Measurements from ENCODE around the gene A4GALT. TPM values are rescaled to one million over a fixed set of nuclear protein-coding genes. Genes with fewer than 3 reads are reported as not detected.

A4GALT gene
- total and polyA plus RNA-seq, 2 donors (not counting 3 experiments of a cell fraction or from before 2014, with no cell fraction given): 5.4 to 20.7 TPM

DNA sequence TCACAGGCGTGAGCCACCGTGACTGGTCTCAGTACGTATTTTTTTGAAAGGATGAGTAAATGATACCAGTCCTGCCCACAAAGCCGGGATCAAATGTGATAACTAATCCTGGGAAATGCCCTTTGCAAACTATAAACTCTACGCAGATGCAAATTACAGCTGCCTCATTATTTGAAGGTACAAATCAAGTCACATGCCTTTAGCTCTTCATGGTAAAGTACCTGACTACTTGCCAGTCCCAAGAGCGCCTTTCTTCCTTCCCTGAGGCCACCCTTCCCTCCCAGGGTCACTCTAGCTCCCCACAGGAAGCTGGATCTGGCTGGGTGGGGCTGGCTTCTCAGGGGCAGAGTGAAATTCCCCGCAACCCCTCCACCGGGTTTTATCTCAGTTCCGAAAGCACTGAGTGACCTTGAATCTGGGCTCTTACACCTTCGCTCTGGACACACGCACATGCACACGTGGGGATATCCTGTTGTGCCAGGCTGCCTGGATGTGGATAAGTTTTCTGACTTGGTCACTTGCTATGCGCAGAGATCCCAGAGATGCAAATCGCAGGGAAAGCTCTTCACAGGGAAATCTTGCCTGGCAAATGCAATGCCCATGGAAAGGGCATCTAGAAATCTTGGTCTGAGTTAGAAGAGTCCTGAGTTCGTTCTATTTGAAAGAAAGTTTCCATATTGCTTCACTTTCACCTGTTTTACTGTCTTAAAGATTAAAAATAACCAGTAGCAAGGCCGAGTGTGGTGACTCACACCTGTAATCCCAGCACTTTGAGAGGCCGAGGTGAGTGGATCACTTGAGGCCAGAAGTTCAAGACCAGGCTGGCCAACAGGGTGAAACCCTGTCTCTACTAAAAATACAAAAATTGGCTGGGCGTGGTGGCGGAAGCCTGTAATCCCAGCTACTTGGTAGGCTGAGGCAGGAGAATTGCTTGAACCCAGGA is 8.5 kb downstream of the A4GALT start:
- ChIA-PET CTCF (interaction anchor here (1.2 kb wide), 1 partner anchor 29 kb away, joined by 3 read pairs; no protein-coding TSS in a partner anchor), POLR2A (no interaction called here)
- dilution Hi-C loops (cut with MboI; ENCODE audit: extremely low pct_ligation_motif_present, low sequenced_read_pairs) (no loop called here), intact Hi-C loops (cut with micrococcal nuclease) (no loop called here)
- TF ChIP-seq EZH2 (IDR thresholded peaks at IDR 0.05; ENCODE audit: borderline replicate concordance, low read depth, low read length, severe bottlenecking): no peak
- TF ChIP-seq, protein P1, sequence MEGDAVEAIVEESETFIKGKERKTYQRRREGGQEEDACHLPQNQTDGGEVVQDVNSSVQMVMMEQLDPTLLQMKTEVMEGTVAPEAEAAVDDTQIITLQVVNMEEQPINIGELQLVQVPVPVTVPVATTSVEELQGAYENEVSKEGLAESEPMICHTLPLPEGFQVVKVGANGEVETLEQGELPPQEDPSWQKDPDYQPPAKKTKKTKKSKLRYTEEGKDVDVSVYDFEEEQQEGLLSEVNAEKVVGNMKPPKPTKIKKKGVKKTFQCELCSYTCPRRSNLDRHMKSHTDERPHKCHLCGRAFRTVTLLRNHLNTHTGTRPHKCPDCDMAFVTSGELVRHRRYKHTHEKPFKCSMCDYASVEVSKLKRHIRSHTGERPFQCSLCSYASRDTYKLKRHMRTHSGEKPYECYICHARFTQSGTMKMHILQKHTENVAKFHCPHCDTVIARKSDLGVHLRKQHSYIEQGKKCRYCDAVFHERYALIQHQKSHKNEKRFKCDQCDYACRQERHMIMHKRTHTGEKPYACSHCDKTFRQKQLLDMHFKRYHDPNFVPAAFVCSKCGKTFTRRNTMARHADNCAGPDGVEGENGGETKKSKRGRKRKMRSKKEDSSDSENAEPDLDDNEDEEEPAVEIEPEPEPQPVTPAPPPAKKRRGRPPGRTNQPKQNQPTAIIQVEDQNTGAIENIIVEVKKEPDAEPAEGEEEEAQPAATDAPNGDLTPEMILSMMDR (IDR thresholded peaks at IDR 0.05; ENCODE audit: extremely low read depth in 1 of 2, insufficient read depth in 1 of 2, low read depth in 1 of 2, low read length in 2 of 2): no peak
- no peak for TF ChIP-seq POLR2A (IDR thresholded peaks at IDR 0.05; ENCODE audit: low read depth, low read length)
- no peak for TF ChIP-seq FOS (IDR thresholded peaks at IDR 0.05; ENCODE audit: borderline replicate concordance, insufficient read depth, low read length)
- TF ChIP-seq POLR2AphosphoS5 (IDR thresholded peaks at IDR 0.05; ENCODE audit: insufficient read depth, low read depth, low read length): no peak
- no peak for TF ChIP-seq JUN (IDR thresholded peaks at IDR 0.05; ENCODE audit: borderline replicate concordance, insufficient read depth, insufficient read length, low read depth)
- TF ChIP-seq, protein P2, sequence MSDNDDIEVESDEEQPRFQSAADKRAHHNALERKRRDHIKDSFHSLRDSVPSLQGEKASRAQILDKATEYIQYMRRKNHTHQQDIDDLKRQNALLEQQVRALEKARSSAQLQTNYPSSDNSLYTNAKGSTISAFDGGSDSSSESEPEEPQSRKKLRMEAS (IDR thresholded peaks at IDR 0.05; ENCODE audit: insufficient read depth, insufficient read length): no peak
- TF ChIP-seq GATA2 (IDR thresholded peaks at IDR 0.05; ENCODE audit: insufficient read depth, insufficient read length, low read depth, low read length): no peak
- no peak for TF ChIP-seq MYC (IDR thresholded peaks at IDR 0.05; ENCODE audit: low read depth, low read length)
- no TSS peak for BruUV-seq (replicated peaks)
- FAIRE-seq (no peak), DNase-seq (ENCODE audit: low read depth, low spot score) (no peak)
- Histone ChIP-seq H3K9me3 (replicated peaks; ENCODE audit: control insufficient read depth, insufficient read depth, low read length) (no peaks in the 10 kb centered on the region), H3K4me2 (ENCODE audit: insufficient read depth, low read length) (no peak overlapping the region), H3K79me2 (ENCODE audit: control insufficient read depth, insufficient read depth, low read length) (no peaks in the 10 kb centered on the region), H3K4me3 (replicated peaks in 1 of 3; ENCODE audit: insufficient read depth in 1 of 3, low read depth in 1 of 3, low read length in 3 of 3) (no peak overlapping the region), H3K27me3 (ENCODE audit: control insufficient read depth in 2 of 2, insufficient read depth in 2 of 2, low read length in 2 of 2) (no peaks in the 10 kb centered on the region), H2AFZ (ENCODE audit: low read depth, low read length) (no peak overlapping the region), H4K20me1 (replicated peaks; ENCODE audit: control insufficient read depth, extremely low read depth, insufficient read depth, low read length) (no peaks in the 10 kb centered on the region), H3K9me1 (replicated peaks; ENCODE audit: control insufficient read depth, extremely low read depth, insufficient read depth, low read length) (no peaks in the 10 kb centered on the region), H3K27ac (ENCODE audit: insufficient read depth, low read depth, low read length) (no peak overlapping the region), H3K9ac (replicated peaks; ENCODE audit: extremely low read depth, insufficient read depth, low read length) (no peak overlapping the region), H3K4me1 (ENCODE audit: control insufficient read depth, extremely low read depth, insufficient read depth, low read length) (no peaks in the 10 kb centered on the region), H3K36me3 (ENCODE audit: control insufficient read depth in 2 of 2, extremely low read depth in 1 of 2, insufficient read depth in 2 of 2, low read length in 2 of 2) (no peaks in the 10 kb centered on the region)
